NCI-H1930 (cell line): Measurements from ENCODE around the gene AFAP1L2.

Experiments
- DNase-seq, 2 experiments: peaks; one replicate each; lab custom pipeline; 2025; lab: John Stamatoyannopoulos, UW

AFAP1L2 gene

GRCh38 chr10:114291076-114291475 is 113.2 kb downstream of the AFAP1L2 start:
- no peak for DNase-seq

- DNase-seq: no peak
Observed at GRCh38 chr10:114290038-114290437, 114.3 kb downstream of the AFAP1L2 start.

- DNase-seq: no peak
Observed at GRCh38 chr10:114289096-114289436, 115.2 kb downstream of the AFAP1L2 start.

- no peak for DNase-seq
Observed at GRCh38 chr10:114288424-114289095, 115.7 kb downstream of the AFAP1L2 start.

- DNase-seq: no peak
Observed at GRCh38 chr10:114286921-114287320, 117.4 kb downstream of the AFAP1L2 start.

GRCh38 chr10:114285961-114286441 is 118.3 kb downstream of the AFAP1L2 start:
- DNase-seq: no peak

- no peak for DNase-seq
Observed at GRCh38 chr10:114284346-114285071, 119.8 kb downstream of the AFAP1L2 start.

- DNase-seq: no peak
Observed at GRCh38 chr10:114283535-114284234, 120.6 kb downstream of the AFAP1L2 start.

- no peak for DNase-seq
Observed at GRCh38 chr10:114283091-114283490, 121.2 kb downstream of the AFAP1L2 start.

- no peak for DNase-seq
Observed at GRCh38 chr10:114282526-114282925, 121.8 kb downstream of the AFAP1L2 start.

- no peak for DNase-seq
Observed at GRCh38 chr10:114281461-114281860, 122.8 kb downstream of the AFAP1L2 start.

GRCh38 chr10:114281006-114281405 is 123.3 kb downstream of the AFAP1L2 start:
- DNase-seq: no peak

- DNase-seq: no peak
Observed at GRCh38 chr10:114279901-114280644, 124.2 kb downstream of the AFAP1L2 start.

- DNase-seq: no peak
Observed at GRCh38 chr10:114279289-114279688, 125.0 kb downstream of the AFAP1L2 start.

- DNase-seq: no peak
Observed at GRCh38 chr10:114278884-114279191, 125.5 kb downstream of the AFAP1L2 start.

GRCh38 chr10:114278140-114278883 is 126.0 kb downstream of the AFAP1L2 start:
- no peak for DNase-seq

- no peak for DNase-seq
Observed at GRCh38 chr10:114276671-114277070, 127.6 kb downstream of the AFAP1L2 start.

GRCh38 chr10:114276066-114276465 is 128.2 kb downstream of the AFAP1L2 start:
- DNase-seq: no peak

- DNase-seq: no peak
Observed at GRCh38 chr10:114274616-114275453, 129.5 kb downstream of the AFAP1L2 start.

- no peak for DNase-seq
Observed at GRCh38 chr10:114273910-114274309, 130.4 kb downstream of the AFAP1L2 start.

- no peak for DNase-seq
Observed at GRCh38 chr10:114272696-114273095, 131.6 kb downstream of the AFAP1L2 start.
